RWPE1 (cell line): ENCODE data around the gene DTX3L.

ENCODE experiments used
- CTCF ChIA-PET: fragments of 350-600 bp; sonication (Branson Sonifier 250); formaldehyde crosslinking; extraction: SDS; loops from one replicate; lab custom pipeline; 2021; lab: Yijun Ruan, JAX
- POLR2A ChIA-PET: fragments of 400-600 bp; formaldehyde crosslinking; extraction: SDS; loops from one replicate; lab custom pipeline; 2020; ENCODE audit warnings: antibody characterized with exemption; ENCODE audit not compliant: low non-redundant PET; lab: Yijun Ruan, JAX
- DNase-seq: peaks from one replicate; pipeline ENCODE4 v3.0.0; 2012; ENCODE audit warnings: low spot score
- H3K27ac ChIP-seq: fragments of 450-650 bp; 2 replicates; pipeline ENCODE4 v1.5.1; 2017
- CTCF ChIP-seq: fragments of 450-650 bp; conservative IDR thresholded peaks from 2 replicates; pipeline ENCODE4 v1.5.1; 2017; ENCODE audit warnings: low read depth, mild to moderate bottlenecking

Gene DTX3L

DNA sequence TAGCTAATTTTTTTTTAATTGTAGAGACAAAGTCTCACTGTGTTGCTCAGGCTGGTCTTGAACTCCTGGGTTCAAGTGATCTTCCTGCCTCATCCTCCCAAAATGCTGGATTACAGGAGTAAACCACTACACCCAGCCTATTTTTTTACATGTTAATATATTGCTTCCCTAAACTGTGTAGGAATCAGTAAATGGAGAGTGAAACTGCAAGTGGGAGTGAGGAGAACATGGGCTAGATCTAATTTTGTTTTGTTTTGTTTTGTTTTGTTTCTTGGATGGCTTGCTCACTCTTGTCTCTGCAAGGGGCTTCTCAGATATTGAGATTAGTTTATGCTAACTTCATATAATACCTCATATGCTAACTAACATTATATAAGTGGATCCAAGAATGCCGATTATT is 44.8 kb downstream of the DTX3L start:
- POLR2A ChIA-PET: no interaction called here
- H3K27ac ChIP-seq: no peak overlapping the region
- no peak for DNase-seq
- no peak for TF ChIP-seq CTCF
- CTCF ChIA-PET: no interaction called here

- DNase-seq: peak; percentile 80
- no peak overlapping the region for H3K27ac ChIP-seq
- CTCF ChIA-PET: no interaction called here
- no peak for TF ChIP-seq CTCF
- POLR2A ChIA-PET: no interaction called here
Measured at GRCh38 chr3:122609798-122610559, 45.8 kb downstream of the DTX3L start.

DNA sequence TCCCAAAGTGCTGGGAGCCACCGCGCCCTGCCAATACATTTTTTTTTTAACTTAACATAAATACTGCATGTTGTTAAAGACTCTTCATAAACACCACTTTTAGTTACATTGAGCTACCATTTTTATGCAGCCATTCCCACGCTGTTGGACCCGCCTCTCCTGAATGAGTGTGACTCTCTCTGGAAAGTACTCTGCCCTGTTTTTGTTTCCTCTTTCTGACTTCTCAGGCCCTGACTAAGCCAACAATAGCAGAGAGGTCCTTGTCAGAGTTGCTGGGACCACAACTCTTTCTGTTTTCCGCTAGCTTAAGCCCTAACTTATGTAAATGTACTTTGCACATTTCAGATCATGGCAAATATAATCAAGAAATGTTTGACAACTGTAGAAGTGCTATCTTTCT is 48.6 kb downstream of the DTX3L start:
- no peak for DNase-seq
- H3K27ac ChIP-seq: no peak overlapping the region
- CTCF ChIA-PET: interaction anchor here (0.7 to 0.9 kb wide), 2 partner anchors 20 to 33 kb away, joined by 4 to 5 read pairs; no protein-coding TSS in a partner anchor
- no peak for TF ChIP-seq CTCF
- POLR2A ChIA-PET: no interaction called here

DNA sequence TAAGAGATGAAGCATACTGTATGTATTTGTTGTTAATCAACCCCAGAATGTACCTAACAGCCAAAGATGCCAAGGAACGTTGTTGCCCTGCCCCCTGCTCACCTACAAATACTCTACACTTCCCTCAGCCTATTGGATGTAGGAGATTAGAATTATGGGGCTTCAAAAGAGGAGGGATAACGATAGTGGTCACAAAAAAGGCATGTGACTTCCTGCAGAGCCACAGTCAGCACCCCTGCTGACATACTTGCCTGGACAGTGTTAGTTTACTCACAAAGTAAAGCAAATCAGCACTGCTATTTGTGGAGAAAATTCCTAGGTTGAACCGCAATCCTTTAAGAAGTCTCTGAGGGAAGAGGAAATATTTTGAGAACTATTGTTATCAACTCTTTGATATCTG is 51.2 kb downstream of the DTX3L start:
- POLR2A ChIA-PET: no interaction called here

DNA sequence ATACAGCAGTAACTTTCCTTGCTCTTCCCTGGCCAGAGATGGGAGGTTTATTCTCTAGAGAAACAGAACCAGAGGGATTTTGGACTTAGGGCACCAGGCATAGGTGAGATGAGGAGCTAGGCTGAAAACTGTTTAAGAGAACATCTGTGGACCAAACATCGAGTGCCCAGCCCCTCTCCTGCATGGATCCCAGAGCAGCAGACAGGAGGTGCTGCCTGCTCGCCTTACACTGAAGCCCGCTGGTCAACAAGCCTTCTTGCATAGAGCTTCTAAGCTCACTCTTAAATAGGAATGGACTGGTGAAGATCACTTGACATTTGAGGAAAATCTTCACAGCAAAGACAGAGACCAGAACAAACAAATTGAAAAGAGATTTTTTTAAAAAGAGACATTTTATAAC is 54.5 kb downstream of the DTX3L start:
- DNase-seq: no peak
- TF ChIP-seq CTCF: no peak
- ChIA-PET POLR2A (no interaction called here), CTCF (interaction anchor here (0.7 to 1.1 kb wide), 2 partner anchors 19 to 29 kb away, joined by 3 read pairs; no protein-coding TSS in a partner anchor)
- H3K27ac ChIP-seq: no peak overlapping the region

More for the DNA sequence above, 51.2 kb downstream of the DTX3L start:
- no peak for TF ChIP-seq CTCF
- CTCF ChIA-PET: no interaction called here
- H3K27ac ChIP-seq: no peak overlapping the region
- DNase-seq: no peak

DNA sequence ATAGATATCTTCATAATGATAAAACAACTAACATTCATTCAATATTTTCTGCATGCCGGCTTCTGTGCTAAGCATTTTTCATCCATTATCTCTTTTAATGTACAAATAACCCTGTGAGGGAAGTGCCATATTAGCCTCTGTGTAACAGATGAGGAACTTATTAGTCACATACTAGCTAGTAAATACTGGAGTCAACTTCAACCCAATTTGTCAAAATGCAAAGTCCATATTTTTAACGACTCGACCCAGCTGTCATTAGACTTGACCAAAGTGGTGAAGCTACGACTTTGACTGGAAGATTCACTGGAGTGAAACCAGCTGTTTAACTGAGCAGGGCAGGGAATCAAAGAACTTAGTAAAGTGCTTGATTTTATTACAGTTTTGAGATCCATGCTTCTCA is 54.9 kb downstream of the DTX3L start:
- no peak overlapping the region for H3K27ac ChIP-seq
- POLR2A ChIA-PET: no interaction called here
- TF ChIP-seq CTCF: no peak
- DNase-seq: no peak
- CTCF ChIA-PET: interaction anchor here (0.7 to 1.1 kb wide), 3 partner anchors 19 to 159 kb away, joined by 3 read pairs; no protein-coding TSS in a partner anchor
